ENCODE measurements around the gene TXNRD2.
"Not testable (repeated sequence)": the region's sequence is repeated elsewhere in the genome, so short reads cannot be mapped to it uniquely, and the experiment has no call there.

TXNRD2 gene

GRCh38 chr22:19911540-19912270 lies 29.9 kb downstream of the TXNRD2 start:
- no peak overlapping the region for H3K4me3 ChIP-seq (replicated peaks; ENCODE audit: low read depth, low read length)
- H3K36me3 ChIP-seq (ENCODE audit: control insufficient read depth, insufficient read depth, low read length) = peaks cover 9% of the 10 kb centered on the region

GRCh38 chr22:19910180-19910744 lies 31.4 kb downstream of the TXNRD2 start:
- peaks cover 3% of the 10 kb centered on the region for H3K36me3 ChIP-seq (ENCODE audit: control insufficient read depth, insufficient read depth, low read length)
- TF ChIP-seq, protein P1, sequence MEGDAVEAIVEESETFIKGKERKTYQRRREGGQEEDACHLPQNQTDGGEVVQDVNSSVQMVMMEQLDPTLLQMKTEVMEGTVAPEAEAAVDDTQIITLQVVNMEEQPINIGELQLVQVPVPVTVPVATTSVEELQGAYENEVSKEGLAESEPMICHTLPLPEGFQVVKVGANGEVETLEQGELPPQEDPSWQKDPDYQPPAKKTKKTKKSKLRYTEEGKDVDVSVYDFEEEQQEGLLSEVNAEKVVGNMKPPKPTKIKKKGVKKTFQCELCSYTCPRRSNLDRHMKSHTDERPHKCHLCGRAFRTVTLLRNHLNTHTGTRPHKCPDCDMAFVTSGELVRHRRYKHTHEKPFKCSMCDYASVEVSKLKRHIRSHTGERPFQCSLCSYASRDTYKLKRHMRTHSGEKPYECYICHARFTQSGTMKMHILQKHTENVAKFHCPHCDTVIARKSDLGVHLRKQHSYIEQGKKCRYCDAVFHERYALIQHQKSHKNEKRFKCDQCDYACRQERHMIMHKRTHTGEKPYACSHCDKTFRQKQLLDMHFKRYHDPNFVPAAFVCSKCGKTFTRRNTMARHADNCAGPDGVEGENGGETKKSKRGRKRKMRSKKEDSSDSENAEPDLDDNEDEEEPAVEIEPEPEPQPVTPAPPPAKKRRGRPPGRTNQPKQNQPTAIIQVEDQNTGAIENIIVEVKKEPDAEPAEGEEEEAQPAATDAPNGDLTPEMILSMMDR (IDR thresholded peaks at IDR 0.05; ENCODE audit: insufficient read depth, low read length, poor library complexity, severe bottlenecking) = no peak
- no peak for DNase-seq (ENCODE audit: extremely low read depth, insufficient read length)
- no peaks in the 10 kb centered on the region for H3K27me3 ChIP-seq (replicated peaks; ENCODE audit: control insufficient read depth, insufficient read depth, low read length)
- no peak overlapping the region for H3K4me3 ChIP-seq (replicated peaks; ENCODE audit: low read depth, low read length)

More at GRCh38 chr22:19911540-19912270, 29.9 kb downstream of the TXNRD2 start:
- TF ChIP-seq, protein P1 (IDR thresholded peaks at IDR 0.05; ENCODE audit: insufficient read depth, low read length, poor library complexity, severe bottlenecking) = no peak
- no peak for DNase-seq (ENCODE audit: extremely low read depth, insufficient read length)
- H3K27me3 ChIP-seq (replicated peaks; ENCODE audit: control insufficient read depth, insufficient read depth, low read length) = no peaks in the 10 kb centered on the region

DNA sequence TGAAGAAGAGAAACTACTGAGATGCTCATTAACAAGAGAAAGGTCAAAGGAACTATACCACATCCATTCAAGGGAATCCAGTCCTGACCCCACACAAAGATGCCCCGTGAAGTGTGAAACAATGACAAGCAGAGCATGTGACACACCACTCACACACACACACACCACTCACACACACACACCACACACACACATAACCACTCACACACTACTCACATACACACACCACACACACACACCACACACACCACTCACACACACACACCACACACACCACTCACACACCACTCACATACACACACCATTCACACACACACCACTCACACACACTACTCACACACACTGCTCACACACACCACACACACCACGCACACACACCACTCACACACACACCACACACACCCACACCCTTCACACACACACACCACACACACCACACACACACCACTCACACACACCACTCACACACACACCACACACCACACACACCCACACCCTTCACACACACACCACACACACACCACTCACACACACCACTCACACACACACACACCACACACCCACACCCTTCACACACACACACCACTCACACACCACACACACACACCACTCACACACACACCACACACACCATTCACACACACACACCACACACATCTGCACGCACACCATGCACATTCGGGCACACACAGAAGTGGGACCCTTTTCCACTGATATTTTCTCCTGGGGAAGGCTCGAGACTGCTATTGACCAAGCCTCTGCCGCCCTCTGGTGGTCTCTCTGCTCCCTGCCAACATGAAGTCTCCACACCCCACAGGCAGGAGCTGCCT lies 32.1 kb downstream of the TXNRD2 start:
- Histone ChIP-seq H3K4me3 (replicated peaks; ENCODE audit: low read depth, low read length) (no peak overlapping the region), H3K36me3 (ENCODE audit: control insufficient read depth, insufficient read depth, low read length) (no peaks in the 10 kb centered on the region; the same call in none of the 2 replicates), H3K27me3 (replicated peaks; ENCODE audit: control insufficient read depth, insufficient read depth, low read length) (no peaks in the 10 kb centered on the region)
- peak; percentile 47 for DNase-seq (ENCODE audit: extremely low read depth, insufficient read length)
- TF ChIP-seq, protein P1 (IDR thresholded peaks at IDR 0.05; ENCODE audit: insufficient read depth, low read length, poor library complexity, severe bottlenecking) = peak; percentile 90

DNA sequence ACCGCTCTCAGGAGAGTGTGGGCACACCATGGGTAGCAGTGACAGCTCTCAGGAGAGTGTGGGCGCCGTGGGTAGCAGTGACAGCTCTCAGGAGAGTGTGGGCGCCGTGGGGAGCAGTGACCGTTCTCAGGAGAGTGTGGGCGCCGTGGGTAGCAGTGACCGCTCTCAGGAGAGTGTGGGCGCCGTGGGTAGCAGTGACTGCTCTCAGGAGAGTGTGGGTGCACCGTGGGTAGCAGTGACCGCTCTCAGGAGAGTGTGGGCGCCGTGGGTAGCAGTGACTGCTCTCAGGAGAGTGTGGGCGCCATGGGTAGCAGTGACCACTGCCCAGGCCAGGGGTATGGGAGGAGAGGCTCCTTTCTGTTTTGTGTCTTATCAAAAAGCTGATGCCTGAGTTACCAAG lies 33.7 kb downstream of the TXNRD2 start:
- DNase-seq (ENCODE audit: extremely low read depth, insufficient read length); H3K27me3 ChIP-seq (replicated peaks; ENCODE audit: control insufficient read depth, insufficient read depth, low read length); H3K4me3 ChIP-seq (replicated peaks; ENCODE audit: low read depth, low read length); H3K36me3 ChIP-seq (ENCODE audit: control insufficient read depth, insufficient read depth, low read length): not testable (repeated sequence)

DNA sequence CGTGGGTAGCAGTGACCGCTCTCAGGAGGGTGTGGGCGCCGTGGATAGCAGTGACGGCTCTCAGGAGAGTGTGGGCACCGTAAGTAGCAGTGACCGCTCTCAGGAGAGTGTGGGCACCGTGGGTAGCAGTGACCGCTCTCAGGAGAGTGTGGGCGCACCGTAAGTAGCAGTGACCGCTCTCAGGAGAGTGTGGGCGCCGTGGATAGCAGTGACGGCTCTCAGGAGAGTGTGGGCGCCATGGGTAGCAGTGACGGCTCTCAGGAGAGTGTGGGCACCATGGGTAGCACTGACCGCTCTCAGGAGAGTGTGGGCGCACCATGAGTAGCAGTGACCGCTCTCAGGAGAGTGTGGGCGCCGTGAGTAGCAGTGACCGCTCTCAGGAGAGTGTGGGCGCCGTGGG lies 34.8 kb downstream of the TXNRD2 start:
- H3K36me3 ChIP-seq (ENCODE audit: control insufficient read depth, insufficient read depth, low read length); H3K4me3 ChIP-seq (replicated peaks; ENCODE audit: low read depth, low read length); H3K27me3 ChIP-seq (replicated peaks; ENCODE audit: control insufficient read depth, insufficient read depth, low read length); DNase-seq (ENCODE audit: extremely low read depth, insufficient read length): not testable (repeated sequence)

DNA sequence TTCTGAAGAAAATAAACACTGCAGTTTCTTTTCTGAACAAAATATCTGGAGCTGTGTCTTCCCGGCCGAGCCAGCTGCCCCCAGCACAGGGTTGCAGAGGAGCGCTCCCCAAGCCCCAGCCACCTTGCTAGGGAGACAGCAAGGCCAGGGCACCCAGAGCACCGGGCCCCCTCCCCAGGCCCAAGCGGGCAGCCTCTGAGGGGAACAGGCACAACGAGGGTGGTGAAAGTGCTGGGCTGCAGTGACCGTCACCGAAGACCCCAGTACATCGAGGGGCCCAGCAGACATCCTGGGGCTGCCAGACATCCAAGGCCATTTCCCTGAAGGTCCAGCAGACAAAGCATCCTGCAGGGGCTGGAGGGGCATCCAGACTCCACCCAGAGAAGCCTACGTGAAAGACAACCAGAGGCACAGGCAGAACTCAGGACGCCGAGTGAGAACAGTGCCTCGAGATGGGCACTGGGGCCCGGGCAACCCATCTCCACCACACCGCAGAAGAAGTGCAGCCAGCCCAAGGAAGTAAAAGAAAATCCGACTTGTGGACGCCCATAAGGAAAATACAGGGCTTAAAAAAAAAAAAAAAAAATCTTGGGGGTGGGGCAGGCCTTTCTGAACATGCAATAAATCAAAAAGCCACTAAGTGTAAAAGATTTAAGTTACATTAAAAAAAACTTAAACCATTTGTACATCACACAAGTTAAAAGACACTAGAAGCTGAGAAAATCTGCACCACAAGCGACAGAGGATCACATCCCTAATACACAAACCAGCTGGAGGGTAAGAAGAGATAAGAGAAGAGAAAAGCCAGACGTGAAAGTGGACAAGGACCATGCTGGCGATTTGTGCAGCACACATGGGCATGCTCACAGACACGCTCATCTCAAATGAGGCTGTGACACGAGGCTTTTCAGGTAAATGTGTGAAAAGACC lies 36.0 kb downstream of the TXNRD2 start:
- no peaks in the 10 kb centered on the region for H3K27me3 ChIP-seq (replicated peaks; ENCODE audit: control insufficient read depth, insufficient read depth, low read length)
- no peaks in the 10 kb centered on the region for H3K36me3 ChIP-seq (ENCODE audit: control insufficient read depth, insufficient read depth, low read length)
- H3K4me3 ChIP-seq (replicated peaks; ENCODE audit: low read depth, low read length) = no peak overlapping the region
- no peak for DNase-seq (ENCODE audit: extremely low read depth, insufficient read length)
- TF ChIP-seq, protein P1 (IDR thresholded peaks at IDR 0.05; ENCODE audit: insufficient read depth, low read length, poor library complexity, severe bottlenecking) = no peak

Data from GM06990 (cell line).